HepG2 (cell line): ENCODE measurements around the gene HAGHL. TPM values are rescaled to one million over a fixed set of nuclear protein-coding genes. Genes with fewer than 3 reads are reported as not detected.

ENCODE experiments used
- AHR ChIP-seq: IDR thresholded peaks from 2 replicates; pipeline ENCODE4 v1.6.1; 2018; ENCODE audit warnings: missing genetic modification reagents, missing compliant biosample characterization
- AKAP8 ChIP-seq: sonication (generic); formaldehyde crosslinking; IDR thresholded peaks from 2 replicates; pipeline ENCODE4 v1.5.1; 2020; ENCODE audit warnings: mild to moderate bottlenecking, missing genetic modification reagents
- CEBPZ ChIP-seq: IDR thresholded peaks from 2 replicates; pipeline ENCODE4 v1.6.1; 2012; ENCODE audit warnings: low read length, improper control_type of control experiment
- E2F1 ChIP-seq: sonication (generic); formaldehyde crosslinking; IDR thresholded peaks from 2 replicates; pipeline ENCODE4 v1.5.0; 2020; ENCODE audit warnings: missing genetic modification reagents
- FOXA1 ChIP-seq, 2 experiments: fragments of 450-650 bp in 1 of 2; sonication (generic) in 1 of 2; formaldehyde crosslinking in 1 of 2; IDR thresholded peaks; 2 replicates each; pipeline versions ENCODE4 v1.4.0 to v1.6.1; 2016 to 2020; ENCODE audit warnings: missing genetic modification reagents in 1 of 2
- GMEB1 ChIP-seq: sonication (generic); formaldehyde crosslinking; IDR thresholded peaks from 2 replicates; pipeline ENCODE4 v1.5.1; 2020; ENCODE audit warnings: missing genetic modification reagents, mild to moderate bottlenecking, borderline replicate concordance
- HES4 ChIP-seq: sonication (generic); formaldehyde crosslinking; IDR thresholded peaks from 2 replicates; pipeline ENCODE4 v1.9.0; 2021; ENCODE audit warnings: mild to moderate bottlenecking, missing genetic modification reagents, borderline replicate concordance
- ISL2 ChIP-seq: sonication (generic); formaldehyde crosslinking; IDR thresholded peaks from 2 replicates; pipeline ENCODE4 v1.5.0; 2020; ENCODE audit warnings: missing genetic modification reagents
- KDM2A ChIP-seq: sonication (generic); formaldehyde crosslinking; IDR thresholded peaks from 2 replicates; pipeline ENCODE4 v1.4.0; 2020; ENCODE audit warnings: low read depth, missing genetic modification reagents, borderline replicate concordance
- KDM3A ChIP-seq: IDR thresholded peaks from 2 replicates; pipeline ENCODE4 v1.6.1; 2018; ENCODE audit warnings: low read depth, missing compliant biosample characterization
- MTERF4 ChIP-seq: sonication (generic); formaldehyde crosslinking; IDR thresholded peaks from 2 replicates; pipeline ENCODE4 v1.8.0; 2023; ENCODE audit warnings: mild to moderate bottlenecking, missing genetic modification reagents
- POGZ ChIP-seq: sonication (generic); formaldehyde crosslinking; IDR thresholded peaks from 2 replicates; pipeline ENCODE4 v1.4.0; 2020; ENCODE audit warnings: mild to moderate bottlenecking, missing genetic modification reagents
- RAD21 ChIP-seq: fragments of 450-650 bp; formaldehyde crosslinking; IDR thresholded peaks from 2 replicates; pipeline ENCODE4 v1.5.0; 2020; ENCODE audit warnings: mild to moderate bottlenecking
- SPEN ChIP-seq: sonication (generic); formaldehyde crosslinking; IDR thresholded peaks from 2 replicates; pipeline ENCODE4 v1.5.1; 2020; ENCODE audit warnings: low read depth, mild to moderate bottlenecking, missing genetic modification reagents
- ZBTB26 ChIP-seq: IDR thresholded peaks from 2 replicates; pipeline ENCODE4 v1.6.1; 2016; ENCODE audit warnings: missing compliant biosample characterization, missing genetic modification reagents, borderline replicate concordance
- ZBTB7B ChIP-seq: sonication (generic); formaldehyde crosslinking; IDR thresholded peaks from 2 replicates; pipeline ENCODE4 v1.4.0; 2020; ENCODE audit warnings: missing genetic modification reagents
- ZNF234 ChIP-seq: sonication (generic); formaldehyde crosslinking; conservative IDR thresholded peaks from 2 replicates; pipeline ENCODE4 v1.5.1; 2020; ENCODE audit warnings: mild to moderate bottlenecking, missing genetic modification reagents
- ZNF503 ChIP-seq: sonication (generic); formaldehyde crosslinking; IDR thresholded peaks from 2 replicates; pipeline ENCODE4 v1.4.0; 2020; ENCODE audit warnings: missing genetic modification reagents
- ZNF546 ChIP-seq: sonication (generic); formaldehyde crosslinking; conservative IDR thresholded peaks from 2 replicates; pipeline ENCODE4 v1.8.1; 2023; ENCODE audit warnings: mild to moderate bottlenecking, missing genetic modification reagents
- polyA plus RNA-seq, 8 experiments: library from polyadenylated mRNA; depleted of rRNA in 3 of 8; stranded (reverse) in 7 of 8; unstranded in 1 of 8; fragments of >200 nt; fragmentation: Illumina TruSeq in 4 of 8; extraction: Trizol in 4 of 8; gene quantifications; 2 replicates each; pipeline versions ENCODE4 v1.2.1 to v1.2.3, GENCODE V29; 2011 to 2016; ENCODE audit warnings: low read depth in 4 of 8, missing spikeins in 1 of 8, mixed read lengths in 1 of 8; ENCODE audit not compliant: insufficient read depth in 1 of 8
- total RNA-seq, 5 experiments: library from RNA; depleted of rRNA; stranded (reverse); fragments of >200 nt; fragmentation: Illumina TruSeq; extraction: Trizol; gene quantifications; 2 replicates each; pipeline ENCODE4 v1.2.3, GENCODE V29; 2016; ENCODE audit warnings: low read depth in 1 of 5

The HAGHL gene
- total and polyA plus RNA-seq, 2 of the 13 experiments (the other 11 are each of a cell fraction or from before 2014, with no cell fraction given) = 3.4 to 8.4 TPM

- no peak for TF ChIP-seq GMEB1
- TF ChIP-seq ZBTB7B (CRISPR knock-in tag) = no peak; the same call in 1 of the 2 replicates
- no peak for TF ChIP-seq ISL2
- no peak for TF ChIP-seq ZNF546 (CRISPR knock-in tag)
- no peak for TF ChIP-seq FOXA1 (IDR thresholded peaks at IDR 0.05)
- peak; percentile 60 for TF ChIP-seq FOXA1 (CRISPR knock-in tag; IDR thresholded peaks at IDR 0.05)
- no peak for TF ChIP-seq CEBPZ
- TF ChIP-seq KDM2A (CRISPR knock-in tag) = no peak
- no peak for TF ChIP-seq SPEN (CRISPR knock-in tag)
- no peak for TF ChIP-seq HES4 (CRISPR knock-in tag)
- TF ChIP-seq RAD21 = peak; percentile 45; the same call in 1 of the 2 replicates
- peak; percentile 34; the same call in 1 of the 2 replicates for TF ChIP-seq AKAP8 (CRISPR knock-in tag)
- no peak for TF ChIP-seq AHR (CRISPR knock-in tag)
- no peak for TF ChIP-seq ZNF234
- TF ChIP-seq POGZ (CRISPR knock-in tag) = no peak
- TF ChIP-seq E2F1 = no peak
- TF ChIP-seq KDM3A (CRISPR knock-in tag) = no peak
- TF ChIP-seq ZNF503 (CRISPR knock-in tag) = no peak
- TF ChIP-seq MTERF4 = no peak
- TF ChIP-seq ZBTB26 = no peak
Observed at GRCh38 chr16:719815-720446, 7.0 kb upstream of the HAGHL start (continued).
